Trophoblast cell (in vitro differentiated cells and primary cell): Measurements from ENCODE around the gene SRP68.

Experiments
- DNase-seq, 2 donors: peaks; one replicate each; pipeline ENCODE4 v3.0.0-alpha.2; 2016
- H2AFZ ChIP-seq: 2 replicates; pipeline ENCODE4 v1.6.1; 2013; ENCODE audit warnings: low read length, moderate library complexity, mild to moderate bottlenecking; ENCODE audit not compliant: insufficient read depth, poor library complexity
- H2AK5ac ChIP-seq: 2 replicates; pipeline ENCODE4 v1.6.1; 2013; ENCODE audit warnings: mild to moderate bottlenecking, low read length
- H2BK120ac ChIP-seq: 2 replicates; pipeline ENCODE4 v1.6.1; 2013; ENCODE audit warnings: low read length, mild to moderate bottlenecking, moderate library complexity; ENCODE audit not compliant: insufficient read depth, poor library complexity
- H2BK12ac ChIP-seq: 2 replicates; pipeline ENCODE4 v1.6.1; 2013; ENCODE audit warnings: mild to moderate bottlenecking, low read length, moderate library complexity
- H2BK5ac ChIP-seq: 2 replicates; pipeline ENCODE4 v1.6.1; 2013; ENCODE audit warnings: low read length, low read depth, moderate library complexity, mild to moderate bottlenecking; ENCODE audit not compliant: poor library complexity
- H3K14ac ChIP-seq: 2 replicates; pipeline ENCODE4 v1.6.1; 2013; ENCODE audit warnings: mild to moderate bottlenecking, low read length
- H3K18ac ChIP-seq: 2 replicates; pipeline ENCODE4 v1.6.1; 2013; ENCODE audit warnings: mild to moderate bottlenecking, low read length
- H3K23ac ChIP-seq: 2 replicates; pipeline ENCODE4 v1.6.1; 2013; ENCODE audit warnings: low read length
- H3K27ac ChIP-seq: 2 replicates; pipeline ENCODE4 v1.5.1; 2013; ENCODE audit warnings: low read depth, mild to moderate bottlenecking, inconsistent platforms, low read length, moderate library complexity
- H3K27me3 ChIP-seq: 2 replicates; pipeline ENCODE4 v1.6.1; 2013; ENCODE audit warnings: inconsistent platforms, mild to moderate bottlenecking, low read length, moderate library complexity; ENCODE audit not compliant: insufficient read depth
- H3K36me3 ChIP-seq, 2 experiments: 1 replicate in 1 of 2; 2 replicates in 1 of 2; pipeline ENCODE4 v1.6.1; 2013; ENCODE audit warnings: low read length in 2 of 2, mild to moderate bottlenecking in 2 of 2, moderate library complexity in 1 of 2; ENCODE audit not compliant: insufficient read depth in 2 of 2, control insufficient read depth in 1 of 2
- H3K4ac ChIP-seq: 2 replicates; pipeline ENCODE4 v1.6.1; 2013; ENCODE audit warnings: low read depth, mild to moderate bottlenecking, low read length, moderate library complexity
- H3K4me1 ChIP-seq, 2 experiments: 1 replicate in 1 of 2; 2 replicates in 1 of 2; pipeline ENCODE4 v1.6.1; 2013; ENCODE audit warnings: low read length in 2 of 2, mild to moderate bottlenecking in 2 of 2, moderate library complexity in 1 of 2; ENCODE audit not compliant: insufficient read depth in 2 of 2, control insufficient read depth in 1 of 2
- H3K4me2 ChIP-seq: 2 replicates; pipeline ENCODE4 v1.6.1; 2013; ENCODE audit warnings: inconsistent platforms, mild to moderate bottlenecking, low read length, moderate library complexity
- H3K4me3 ChIP-seq: 2 replicates; pipeline ENCODE4 v1.5.1; 2013; ENCODE audit warnings: mild to moderate bottlenecking, low read depth, low read length, inconsistent platforms
- H3K79me1 ChIP-seq: one replicate; pipeline ENCODE4 v1.6.1; 2013; ENCODE audit warnings: low read length
- H3K79me2 ChIP-seq: 2 replicates; pipeline ENCODE4 v1.6.1; 2013; ENCODE audit warnings: low read length, mild to moderate bottlenecking; ENCODE audit not compliant: control insufficient read depth, insufficient read depth, poor library complexity
- H3K9ac ChIP-seq: 2 replicates; pipeline ENCODE4 v1.6.1; 2013; ENCODE audit warnings: mild to moderate bottlenecking, low read length
- H3K9me3 ChIP-seq: 2 replicates; pipeline ENCODE4 v1.6.1; 2013; ENCODE audit warnings: low read depth, mild to moderate bottlenecking, control low read depth, inconsistent platforms, low read length; ENCODE audit not compliant: insufficient read depth
- H4K12ac ChIP-seq: 2 replicates; pipeline ENCODE4 v1.6.1; 2013; ENCODE audit warnings: low read depth, mild to moderate bottlenecking, low read length, moderate library complexity
- H4K8ac ChIP-seq: 2 replicates; pipeline ENCODE4 v1.6.1; 2013; ENCODE audit warnings: low read depth, mild to moderate bottlenecking, low read length, moderate library complexity
- H4K91ac ChIP-seq: one replicate; pipeline ENCODE4 v1.6.1; 2013; ENCODE audit warnings: low read depth, mild to moderate bottlenecking, low read length, moderate library complexity
- WGBS: extraction: QIAGEN DNeasy Blood & Tissue Kit; methylation state at CpG from one replicate; pipeline ENCODE4 v1.1.7; 2013; ENCODE audit warnings: missing lambda C conversion rate; ENCODE audit not compliant: insufficient read length, insufficient coverage; ENCODE audit errors: extremely low coverage; 5-methylcytosine and 5-hydroxymethylcytosine counted together

SRP68 gene

GRCh38 chr17:76008630-76009425 lies 63.5 kb downstream of the SRP68 start:
- Histone ChIP-seq H3K9me3 (peaks cover 5% of the 10 kb centered on the region), H3K27me3 (no peaks in the 10 kb centered on the region), H3K23ac (no peak overlapping the region), H4K8ac (no peak overlapping the region), H3K27ac (no peak overlapping the region), H3K36me3 (peaks cover 2 to 11% of the 10 kb centered on the region in 2 experiments), H4K12ac (no peak overlapping the region), H3K4me1 (peaks cover 2 to 4% of the 10 kb centered on the region in 2 experiments), H3K4me2 (no peak overlapping the region), H3K79me1 (no peaks in the 10 kb centered on the region), H2BK5ac (no peak overlapping the region), H2AFZ (no peak overlapping the region), H3K4ac (no peak overlapping the region), H3K18ac (no peak overlapping the region), H4K91ac (no peak overlapping the region), H2AK5ac (no peak overlapping the region), H3K14ac (no peak overlapping the region), H2BK12ac (no peak overlapping the region), H2BK120ac (no peak overlapping the region), H3K79me2 (no peaks in the 10 kb centered on the region), H3K4me3 (no peak overlapping the region), H3K9ac (no peak overlapping the region)
- no peak for DNase-seq
- WGBS, result no CpG with 5 or more reads among the region's 56 CpGs

- no peak for DNase-seq
- no peak overlapping the region for H4K91ac ChIP-seq
- no peaks in the 10 kb centered on the region for H3K4me1 ChIP-seq
- H3K79me2 ChIP-seq, result no peaks in the 10 kb centered on the region
- H3K36me3 ChIP-seq, result peaks cover 2 to 14% of the 10 kb centered on the region in 2 experiments
- no peak overlapping the region for H3K27ac ChIP-seq
- H3K4me3 ChIP-seq, result no peak overlapping the region
- H2BK120ac ChIP-seq, result no peak overlapping the region
- no peak overlapping the region for H3K9ac ChIP-seq
- WGBS, result no CpG with 5 or more reads among the region's 36 CpGs
- no peak overlapping the region for H3K4me2 ChIP-seq
- no peaks in the 10 kb centered on the region for H3K79me1 ChIP-seq
- no peak overlapping the region for H2BK5ac ChIP-seq
- H3K4ac ChIP-seq, result no peak overlapping the region
- no peak overlapping the region for H3K18ac ChIP-seq
- no peak overlapping the region for H2AFZ ChIP-seq
- peaks cover 5% of the 10 kb centered on the region for H3K9me3 ChIP-seq
- no peaks in the 10 kb centered on the region for H3K27me3 ChIP-seq
- no peak overlapping the region for H3K14ac ChIP-seq
- H2AK5ac ChIP-seq, result no peak overlapping the region
- H4K8ac ChIP-seq, result no peak overlapping the region
- H4K12ac ChIP-seq, result no peak overlapping the region
- H3K23ac ChIP-seq, result no peak overlapping the region
- H2BK12ac ChIP-seq, result no peak overlapping the region
Observed at GRCh38 chr17:76008208-76008607, 64.1 kb downstream of the SRP68 start.

GRCh38 chr17:76007850-76008165 lies 64.5 kb downstream of the SRP68 start:
- Histone ChIP-seq H3K79me2 (no peaks in the 10 kb centered on the region), H3K4me3 (no peak overlapping the region), H3K18ac (no peak overlapping the region), H3K27me3 (no peaks in the 10 kb centered on the region), H3K23ac (no peak overlapping the region), H3K79me1 (no peaks in the 10 kb centered on the region), H4K8ac (no peak overlapping the region), H2BK12ac (no peak overlapping the region), H2BK120ac (no peak overlapping the region), H2AK5ac (no peak overlapping the region), H3K4me2 (no peak overlapping the region), H3K36me3 (peaks cover 5 to 16% of the 10 kb centered on the region in 2 experiments), H2AFZ (no peak overlapping the region), H3K14ac (no peak overlapping the region), H2BK5ac (no peak overlapping the region), H4K91ac (no peak overlapping the region), H3K9me3 (peaks cover 5% of the 10 kb centered on the region), H3K4me1 (no peaks in the 10 kb centered on the region), H4K12ac (no peak overlapping the region), H3K4ac (no peak overlapping the region), H3K27ac (no peak overlapping the region), H3K9ac (no peak overlapping the region)
- no peak for DNase-seq
- no CpG with 5 or more reads among the region's 16 CpGs for WGBS

GRCh38 chr17:76007131-76007849 lies 65.0 kb downstream of the SRP68 start:
- no peak overlapping the region for H2AFZ ChIP-seq
- H2AK5ac ChIP-seq, result no peak overlapping the region
- H3K4me2 ChIP-seq, result no peak overlapping the region
- no peak overlapping the region for H3K4ac ChIP-seq
- H3K36me3 ChIP-seq, result peaks cover 6 to 18% of the 10 kb centered on the region in 2 experiments
- no CpG with 5 or more reads among the region's 39 CpGs for WGBS
- H3K18ac ChIP-seq, result no peak overlapping the region
- no peak for DNase-seq
- no peak overlapping the region for H3K27ac ChIP-seq
- no peak overlapping the region for H3K23ac ChIP-seq
- no peak overlapping the region for H3K14ac ChIP-seq
- no peaks in the 10 kb centered on the region for H3K27me3 ChIP-seq
- H2BK12ac ChIP-seq, result no peak overlapping the region
- no peaks in the 10 kb centered on the region for H3K4me1 ChIP-seq
- H4K12ac ChIP-seq, result no peak overlapping the region
- H3K9ac ChIP-seq, result no peak overlapping the region
- no peak overlapping the region for H3K4me3 ChIP-seq
- no peaks in the 10 kb centered on the region for H3K79me1 ChIP-seq
- no peak overlapping the region for H2BK120ac ChIP-seq
- H2BK5ac ChIP-seq, result no peak overlapping the region
- H4K91ac ChIP-seq, result no peak overlapping the region
- peaks cover 5% of the 10 kb centered on the region for H3K9me3 ChIP-seq
- no peak overlapping the region for H4K8ac ChIP-seq
- H3K79me2 ChIP-seq, result no peaks in the 10 kb centered on the region
